GM18507 (cell line): ENCODE measurements around the gene TET1.
"Not testable (repeated sequence)": the region's sequence is repeated elsewhere in the genome, so short reads cannot be mapped to it uniquely, and the experiment has no call there.

Experiments used
- DNase-seq: peaks from one replicate; pipeline ENCODE4 v3.0.0; 2011; ENCODE audit warnings: low read depth; ENCODE audit not compliant: insufficient read length; ENCODE audit errors: extremely low spot score
- FAIRE-seq: peaks from 2 replicates; lab custom pipeline; 2011; peaks lifted over from hg19 to GRCh38; lab: Jason Lieb, UNC

TET1 gene

DNA sequence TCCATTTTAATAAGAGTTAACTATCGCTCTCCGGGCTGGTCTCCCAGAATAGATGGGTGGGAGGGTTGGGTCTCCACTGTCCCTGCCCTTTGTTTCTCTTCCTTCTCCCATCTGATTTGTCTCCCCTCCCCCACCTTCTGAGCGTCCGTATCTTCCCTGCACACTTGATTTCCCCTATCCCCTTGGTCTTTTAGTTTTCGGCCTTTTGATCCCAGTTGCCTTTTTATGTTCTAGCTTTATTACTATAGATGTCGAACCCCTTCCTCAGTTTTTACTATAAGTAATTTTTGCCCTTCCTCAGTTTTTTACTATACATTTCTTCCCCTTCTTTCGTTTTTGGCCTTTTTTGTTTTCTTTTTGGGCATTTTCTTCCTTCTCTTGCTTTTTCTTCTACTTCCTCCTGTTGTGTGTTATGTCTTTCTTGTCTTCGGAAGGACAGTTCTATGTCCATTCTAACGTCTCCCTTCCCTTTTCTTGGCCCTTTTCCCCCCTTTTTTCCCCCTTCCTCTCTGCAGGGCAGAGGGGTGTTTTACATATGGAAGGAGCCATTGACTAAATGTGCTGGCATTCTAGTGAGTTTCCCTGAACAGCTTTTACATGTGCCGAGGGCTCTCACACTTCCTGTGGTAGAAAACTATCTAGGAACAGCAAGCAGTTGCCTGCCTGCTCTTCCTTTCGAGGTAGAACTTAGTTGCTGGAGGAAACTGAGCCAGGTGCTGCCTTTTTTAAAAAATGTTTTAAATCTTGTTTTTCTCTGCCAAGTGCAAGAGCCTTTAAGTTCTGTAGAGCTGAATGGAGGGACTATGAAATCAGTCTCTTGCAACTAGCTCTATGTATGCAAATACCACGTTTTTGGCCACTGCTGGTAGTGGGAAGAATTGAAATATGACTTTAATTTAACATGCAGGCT is 2.8 kb downstream of the TET1 start:
- no peak for DNase-seq
- FAIRE-seq, result no peak

- FAIRE-seq, result no peak
- no peak for DNase-seq
Measured at GRCh38 chr10:68564712-68565111, 4.6 kb downstream of the TET1 start.

DNA sequence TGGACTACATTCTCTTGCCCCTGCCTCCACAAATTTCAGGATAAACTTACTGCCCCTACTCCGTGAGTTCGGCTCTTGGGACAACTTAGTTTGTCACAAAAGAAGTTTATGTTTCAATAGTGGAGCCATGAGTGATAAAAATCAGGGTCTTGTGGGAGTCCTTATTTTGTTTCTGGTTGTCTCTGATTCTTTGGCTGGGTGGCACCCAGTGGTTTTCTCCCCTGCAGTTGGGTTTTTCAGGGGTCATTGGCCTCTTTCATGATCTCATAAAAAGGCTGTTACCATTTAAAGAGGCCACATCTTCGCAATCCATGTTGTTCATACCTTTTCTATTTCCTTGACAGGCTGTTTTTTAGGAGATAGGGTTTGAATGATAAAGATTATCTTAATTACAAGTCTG is 5.5 kb downstream of the TET1 start:
- FAIRE-seq (no peak), DNase-seq (no peak)

DNA sequence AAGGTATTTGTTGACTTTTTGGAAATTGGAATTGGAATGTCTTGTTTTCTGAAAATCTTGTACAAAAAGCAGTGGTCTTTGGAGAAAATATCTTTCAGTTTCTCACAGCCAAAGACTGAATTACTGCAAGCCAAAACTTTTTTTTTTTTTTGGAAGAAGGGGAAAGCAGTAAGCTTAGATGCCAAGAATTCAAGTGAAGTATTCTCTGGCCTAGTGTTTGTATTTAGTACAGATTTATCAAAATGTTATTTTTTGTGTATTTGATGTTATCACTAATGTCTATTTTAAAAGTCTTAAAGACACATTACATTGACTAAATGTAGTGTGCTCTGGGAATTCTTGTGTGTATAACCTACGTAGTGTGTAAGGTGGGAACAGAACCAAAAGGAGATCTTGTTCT is 6.2 kb downstream of the TET1 start:
- DNase-seq, result no peak
- no peak for FAIRE-seq

GRCh38 chr10:68566955-68567354 is 6.8 kb downstream of the TET1 start:
- FAIRE-seq, result no peak
- no peak for DNase-seq

DNA sequence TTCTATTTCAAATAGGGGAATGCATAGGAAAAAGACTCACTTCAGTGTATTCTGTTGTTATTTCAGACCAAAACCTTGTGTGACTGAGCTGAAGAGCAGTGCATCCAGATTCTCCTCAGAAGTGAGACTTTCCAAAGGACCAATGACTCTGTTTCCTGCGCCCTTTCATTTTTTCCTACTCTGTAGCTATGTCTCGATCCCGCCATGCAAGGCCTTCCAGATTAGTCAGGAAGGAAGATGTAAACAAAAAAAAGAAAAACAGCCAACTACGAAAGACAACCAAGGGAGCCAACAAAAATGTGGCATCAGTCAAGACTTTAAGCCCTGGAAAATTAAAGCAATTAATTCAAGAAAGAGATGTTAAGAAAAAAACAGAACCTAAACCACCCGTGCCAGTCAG is 12.0 kb downstream of the TET1 start:
- DNase-seq, result no peak

GRCh38 chr10:68574051-68574450 is 13.9 kb downstream of the TET1 start:
- FAIRE-seq, result no peak
- DNase-seq, result no peak

More for the DNA sequence above, 12.0 kb downstream of the TET1 start:
- no peak for FAIRE-seq

- no peak for FAIRE-seq
Measured at GRCh38 chr10:68576118-68576517, 16.0 kb downstream of the TET1 start.

DNA sequence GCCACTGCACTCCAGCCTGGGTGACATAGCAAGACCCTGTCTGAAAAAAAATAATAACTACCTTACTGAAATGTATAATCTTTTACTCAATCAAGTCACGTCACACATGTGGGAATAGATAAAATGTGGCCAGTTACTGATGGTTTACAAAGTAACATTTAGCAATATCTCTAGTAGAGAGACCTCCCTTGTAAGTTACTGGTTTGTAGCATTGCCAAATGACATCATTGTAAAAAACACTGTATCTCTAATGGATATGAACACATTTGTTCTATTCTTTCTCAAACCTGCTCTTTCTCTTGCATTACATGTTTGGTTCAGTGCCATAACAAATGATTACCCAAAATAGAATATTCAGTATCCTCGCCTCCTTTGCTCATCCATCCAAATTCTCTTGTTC is 18.8 kb downstream of the TET1 start:
- DNase-seq (no peak), FAIRE-seq (no peak)

More at GRCh38 chr10:68576118-68576517, 16.0 kb downstream of the TET1 start:
- no peak for DNase-seq

- DNase-seq, FAIRE-seq: not testable (repeated sequence)
Measured at GRCh38 chr10:68584187-68584586, 24.1 kb downstream of the TET1 start.

DNA sequence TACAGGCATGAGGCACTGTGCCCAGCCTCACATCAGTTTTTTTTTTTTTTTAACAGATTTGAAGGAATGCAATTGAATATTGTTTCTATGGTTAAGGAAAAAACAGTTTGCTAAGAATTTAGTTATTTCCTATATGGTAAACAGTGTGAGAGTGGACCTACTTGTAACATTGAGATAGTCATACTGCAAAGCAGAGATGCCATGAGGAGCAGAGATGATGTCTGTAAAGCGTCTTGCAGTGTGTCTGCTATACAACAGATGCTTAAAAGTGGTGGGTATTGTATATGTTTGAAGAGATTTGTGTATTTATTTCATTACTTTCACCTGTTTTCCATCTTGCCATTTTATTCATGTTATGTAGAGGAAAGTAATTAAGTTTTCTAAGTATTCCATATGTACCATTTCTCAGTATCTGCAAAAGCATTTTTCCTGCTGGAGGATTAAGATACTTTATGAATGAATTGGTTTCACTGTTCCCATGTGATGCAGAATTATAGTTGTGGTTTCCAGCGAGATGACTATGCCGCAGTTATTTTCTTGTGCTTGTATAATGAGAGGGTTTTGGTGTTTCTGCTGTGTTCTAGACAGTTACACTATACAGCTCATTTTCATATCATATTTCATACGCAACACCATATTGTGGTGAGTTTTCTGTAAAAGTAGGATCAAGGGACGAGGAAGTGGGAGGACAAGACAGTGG is 26.6 kb downstream of the TET1 start:
- no peak for FAIRE-seq
- no peak for DNase-seq

GRCh38 chr10:68594405-68594804 is 34.3 kb downstream of the TET1 start:
- FAIRE-seq (no peak), DNase-seq (no peak)

GRCh38 chr10:68595513-68595912 is 35.4 kb downstream of the TET1 start:
- DNase-seq, result no peak
- no peak for FAIRE-seq

DNA sequence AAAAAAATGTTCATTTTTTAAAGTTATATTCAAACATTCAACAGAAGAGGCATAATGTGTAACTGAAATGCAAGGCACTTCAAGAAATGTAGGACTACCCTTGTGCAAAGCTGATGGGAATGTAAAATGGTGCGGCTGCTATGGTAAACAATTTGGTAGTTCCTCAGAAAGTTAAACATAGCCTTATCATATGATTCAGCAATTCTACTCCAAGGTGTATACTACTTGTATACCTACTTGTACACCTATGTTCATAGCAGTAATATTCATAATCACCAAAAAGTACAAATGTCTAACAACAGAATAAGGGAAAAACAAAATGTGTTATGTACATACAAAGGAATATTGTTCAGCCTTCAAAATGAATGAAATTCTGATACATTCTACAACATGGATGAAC is 37.3 kb downstream of the TET1 start:
- FAIRE-seq (no peak), DNase-seq (no peak)

DNA sequence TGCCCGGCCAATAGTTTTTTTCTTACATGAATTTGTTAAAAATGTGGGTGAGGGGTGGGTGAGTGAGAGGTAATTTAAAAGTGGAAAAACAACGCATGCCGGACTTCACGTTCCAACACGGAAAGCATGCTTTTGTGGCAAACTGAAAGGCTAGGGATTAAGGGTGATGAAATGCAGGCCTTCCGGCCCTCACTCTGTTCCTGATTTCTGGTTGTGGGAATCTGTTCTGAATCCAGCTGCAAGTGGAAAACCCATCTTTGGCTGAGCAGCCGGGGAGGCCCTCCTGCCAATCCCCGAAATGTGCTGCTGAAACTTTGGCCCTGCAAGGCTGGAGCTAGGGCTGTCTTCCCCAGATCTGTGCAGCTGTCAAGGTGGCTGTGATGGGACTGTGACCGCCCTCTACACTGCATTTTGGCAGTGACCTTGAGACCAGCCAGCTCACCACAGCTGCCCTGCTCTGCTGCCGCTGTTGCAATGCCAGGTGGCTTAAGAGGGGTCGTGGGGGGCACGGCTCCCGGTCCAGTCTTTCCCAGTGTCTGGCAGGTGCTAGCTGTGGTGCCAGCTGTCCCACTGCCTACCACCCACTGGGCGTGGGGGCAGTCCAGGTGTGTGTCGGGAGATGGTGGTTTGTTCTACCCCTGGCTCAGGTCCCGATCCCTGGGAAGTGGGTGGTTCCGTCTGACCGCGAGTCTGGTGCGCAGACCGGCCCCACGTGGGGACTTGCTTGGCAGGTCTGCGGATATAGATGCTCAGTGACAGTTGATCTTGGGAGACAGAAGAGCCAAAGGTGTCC is 39.0 kb downstream of the TET1 start:
- DNase-seq (no peak), FAIRE-seq (no peak)

- FAIRE-seq, result no peak
Measured at GRCh38 chr10:68599771-68600040, 39.6 kb downstream of the TET1 start.

DNA sequence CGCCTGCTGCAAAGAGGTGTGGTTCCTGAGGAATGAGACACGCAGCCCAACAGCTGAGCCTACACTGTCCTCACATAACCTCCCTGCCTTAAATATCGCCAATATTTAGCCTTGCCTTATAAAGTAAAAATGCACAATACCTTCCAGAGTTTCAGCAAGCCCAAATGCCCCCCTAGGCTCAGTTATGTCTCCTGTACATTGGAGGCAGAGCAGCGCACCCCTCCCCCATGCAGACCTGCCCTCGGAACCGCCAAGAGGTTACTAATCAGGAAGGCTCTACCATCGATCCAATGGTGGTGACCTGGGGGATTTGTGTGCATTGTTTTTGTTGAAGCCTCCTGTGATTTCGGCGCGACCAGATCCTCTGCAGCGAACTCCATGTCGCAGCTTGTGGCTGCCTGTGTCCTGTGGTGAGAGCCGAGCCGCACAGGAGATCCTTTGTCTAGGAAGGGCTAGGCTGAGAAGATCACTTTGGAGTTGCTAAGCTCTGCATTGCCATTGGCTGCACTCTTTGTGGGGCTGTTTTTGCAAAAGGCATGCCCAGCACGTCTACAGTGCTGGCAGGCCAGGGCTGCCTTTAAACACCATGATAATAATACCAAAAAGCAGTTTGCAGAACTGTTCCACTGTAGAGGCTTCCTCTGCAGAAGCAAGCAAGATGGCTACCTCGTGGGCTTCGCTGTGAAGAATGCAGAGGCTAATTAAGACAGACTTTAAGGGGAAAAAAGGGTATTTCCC is 40.1 kb downstream of the TET1 start:
- peak; percentile 43 for DNase-seq
- peak; percentile 83 for FAIRE-seq

More at GRCh38 chr10:68599771-68600040, 39.6 kb downstream of the TET1 start:
- no peak for DNase-seq

DNA sequence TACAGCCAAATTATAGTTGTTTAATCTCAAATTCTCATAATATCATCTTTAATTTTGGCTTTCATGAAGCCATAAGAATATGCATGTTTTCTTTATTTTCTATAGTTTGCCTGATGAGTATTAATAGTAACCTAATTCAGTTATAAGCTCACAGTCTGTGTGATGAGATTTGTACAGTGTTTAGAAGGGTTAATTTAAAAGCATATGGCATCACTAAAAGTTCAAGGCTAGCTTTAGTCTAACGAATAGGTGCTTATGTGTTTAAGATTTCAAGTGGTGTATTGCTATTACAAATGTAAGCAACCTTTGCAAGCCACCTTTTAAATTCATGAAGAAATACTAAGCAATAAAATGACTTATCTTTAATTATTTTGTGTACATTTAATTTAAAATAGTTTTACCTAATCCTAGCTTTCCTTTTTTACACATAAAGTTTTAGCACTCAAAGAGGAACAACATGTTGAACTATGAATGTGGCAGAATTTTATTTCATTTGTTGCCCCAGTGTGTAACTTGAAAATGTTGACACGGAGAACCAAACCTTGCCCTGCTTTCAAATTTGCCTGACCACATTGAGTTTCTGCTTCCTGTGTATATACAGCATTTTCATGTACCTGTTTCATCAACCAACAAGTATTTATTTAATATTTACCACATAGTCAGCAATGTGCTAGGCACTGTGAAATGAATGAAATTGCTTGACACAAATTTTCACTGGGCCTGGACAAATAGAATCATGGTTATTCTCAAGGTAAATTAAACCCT is 41.5 kb downstream of the TET1 start:
- no peak for FAIRE-seq
- DNase-seq, result no peak

DNA sequence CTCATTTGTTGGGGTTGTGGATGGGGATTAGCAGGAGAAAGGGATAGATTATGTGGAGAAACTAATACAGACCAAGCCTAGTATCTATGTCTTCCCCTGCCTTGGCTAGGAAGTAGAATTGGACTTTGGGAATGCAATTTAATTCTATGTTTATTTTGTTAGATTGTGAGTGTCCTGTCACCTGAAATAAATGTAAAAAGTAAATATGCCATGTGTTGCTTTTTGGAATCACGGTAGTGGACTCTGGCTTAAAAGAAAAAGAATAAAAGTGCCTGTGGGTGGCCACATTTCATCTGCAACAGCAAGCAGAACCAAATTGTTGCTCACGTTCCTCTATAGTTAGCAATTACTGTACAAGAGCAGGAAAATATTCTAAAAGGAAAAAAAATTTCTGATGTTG is 42.3 kb downstream of the TET1 start:
- FAIRE-seq (no peak), DNase-seq (no peak)
